Measurements from ENCODE around the gene EYA4.

Gene EYA4

DNA sequence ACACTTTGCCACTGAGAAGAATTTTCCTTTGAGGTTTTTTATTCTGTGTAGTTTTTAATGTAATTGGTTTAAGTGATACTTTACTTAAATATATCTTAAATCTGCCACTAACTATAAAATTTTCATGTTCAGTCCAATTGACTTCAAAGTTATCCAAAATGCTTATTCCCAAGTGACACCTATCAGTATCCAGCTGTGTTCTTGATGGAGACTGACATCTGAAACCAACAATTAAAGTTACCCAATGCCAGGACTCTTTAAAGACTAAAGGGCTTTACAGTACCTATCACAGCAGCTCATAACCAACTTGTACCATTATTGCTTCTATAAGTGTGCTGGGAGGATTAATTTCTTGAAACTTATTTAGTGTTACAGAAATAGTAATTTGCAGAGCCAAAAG is 13.8 kb upstream of the EYA4 start:
- TF ChIP-seq ZFX (IDR thresholded peaks at IDR 0.05; ENCODE audit: borderline replicate concordance): no peak
- no peak for TF ChIP-seq CTCF (IDR thresholded peaks at IDR 0.05)
- H3K27ac ChIP-seq: no peak overlapping the region

DNA sequence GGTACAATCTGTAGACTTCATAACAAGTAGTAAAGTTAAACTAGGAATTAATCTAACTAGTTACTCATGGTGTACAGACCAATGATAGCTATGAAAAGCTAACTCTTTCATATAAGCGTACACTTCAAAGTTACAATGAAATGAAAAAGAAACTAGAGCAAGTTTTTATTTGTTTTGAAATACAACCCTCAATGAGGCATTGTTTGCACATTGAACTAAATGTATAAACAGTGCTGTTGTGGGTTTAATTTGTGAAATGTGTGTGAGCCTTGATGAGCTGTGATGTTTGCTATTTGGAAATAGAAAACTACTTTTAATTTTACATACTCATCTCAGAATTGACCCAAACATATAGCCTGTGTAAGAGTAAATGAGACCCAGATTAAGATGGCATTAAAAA is 11.1 kb upstream of the EYA4 start:
- H3K27ac ChIP-seq: no peak overlapping the region
- TF ChIP-seq CTCF (IDR thresholded peaks at IDR 0.05): no peak
- no peak for TF ChIP-seq ZFX (IDR thresholded peaks at IDR 0.05; ENCODE audit: borderline replicate concordance)

GRCh38 chr6:133235221-133235620 is 5.9 kb upstream of the EYA4 start:
- TF ChIP-seq CTCF (IDR thresholded peaks at IDR 0.05) (no peak), ZFX (IDR thresholded peaks at IDR 0.05; ENCODE audit: borderline replicate concordance) (no peak)
- H3K27ac ChIP-seq: no peak overlapping the region

GRCh38 chr6:133236932-133237331 is 4.2 kb upstream of the EYA4 start:
- no peak overlapping the region for H3K27ac ChIP-seq

GRCh38 chr6:133240511-133241085 is 559 bp upstream of the EYA4 start:
- no peak for TF ChIP-seq CTCF (IDR thresholded peaks at IDR 0.05)
- no peak for TF ChIP-seq ZFX (IDR thresholded peaks at IDR 0.05; ENCODE audit: borderline replicate concordance)
- H3K27ac ChIP-seq: no peak overlapping the region

More at GRCh38 chr6:133236932-133237331, 4.2 kb upstream of the EYA4 start:
- TF ChIP-seq CTCF (IDR thresholded peaks at IDR 0.05): no peak
- no peak for TF ChIP-seq ZFX (IDR thresholded peaks at IDR 0.05; ENCODE audit: borderline replicate concordance)

GRCh38 chr6:133241901-133242636 is 912 bp downstream of the EYA4 start:
- TF ChIP-seq ZFX (IDR thresholded peaks at IDR 0.05; ENCODE audit: borderline replicate concordance) (no peak), CTCF (IDR thresholded peaks at IDR 0.05) (no peak)
- H3K27ac ChIP-seq: no peak overlapping the region

Data from 22Rv1 (cell line).